Skin epidermis (tissue), 12 donors: Measurements from ENCODE around the gene AQP2.

Experiments used
- H3K27ac ChIP-seq, 21 experiments: fragments of 200-600 bp; sonication (generic) in 11 of 21; one replicate each; pipeline ENCODE4 v1.5.0; 2020; ENCODE audit warnings: mild to moderate bottlenecking in 3 of 21, inconsistent platforms in 2 of 21, moderate library complexity in 2 of 21
- H3K4me3 ChIP-seq, 7 experiments: fragments of 200-600 bp; sonication (generic) in 2 of 7; one replicate each; pipeline ENCODE4 v1.5.0; 2020; ENCODE audit warnings: inconsistent platforms in 2 of 7, mild to moderate bottlenecking in 2 of 7, moderate library complexity in 1 of 7

AQP2 gene

GRCh38 chr12:49964849-49965624 lies 14.5 kb downstream of the AQP2 start:
- Histone ChIP-seq H3K4me3 (no peak overlapping the region), H3K27ac (no peak overlapping the region)

GRCh38 chr12:49965836-49966235 lies 15.3 kb downstream of the AQP2 start:
- Histone ChIP-seq H3K27ac (no peak overlapping the region), H3K4me3 (no peak overlapping the region)

- H3K4me3 ChIP-seq = no peak overlapping the region
- no peak overlapping the region for H3K27ac ChIP-seq
These were observed 16.0 kb downstream of the AQP2 start for GRCh38 chr12:49966511-49967041.

- Histone ChIP-seq H3K4me3 (peak overlapping the region; percentile 6 to 32 (median 12)), H3K27ac (no peak overlapping the region)
These were observed 16.7 kb downstream of the AQP2 start for GRCh38 chr12:49967042-49967776.

- H3K27ac ChIP-seq = no peak overlapping the region
- peak overlapping the region in 6 of 7 experiments; percentile 6 to 32 (median 11) for H3K4me3 ChIP-seq
These were observed 17.3 kb downstream of the AQP2 start for GRCh38 chr12:49967777-49968250.

GRCh38 chr12:49968471-49968870 lies 17.9 kb downstream of the AQP2 start:
- H3K27ac ChIP-seq = no peak overlapping the region
- H3K4me3 ChIP-seq = no peak overlapping the region

GRCh38 chr12:49969027-49969426 lies 18.5 kb downstream of the AQP2 start:
- Histone ChIP-seq H3K27ac (no peak overlapping the region), H3K4me3 (no peak overlapping the region)

GRCh38 chr12:49969651-49970429 lies 19.3 kb downstream of the AQP2 start:
- Histone ChIP-seq H3K4me3 (no peak overlapping the region), H3K27ac (no peak overlapping the region)

- Histone ChIP-seq H3K27ac (no peak overlapping the region), H3K4me3 (no peak overlapping the region)
These were observed 20.1 kb downstream of the AQP2 start for GRCh38 chr12:49970658-49971057.

GRCh38 chr12:49971141-49971540 lies 20.6 kb downstream of the AQP2 start:
- Histone ChIP-seq H3K27ac (no peak overlapping the region), H3K4me3 (no peak overlapping the region)

- no peak overlapping the region for H3K4me3 ChIP-seq
- H3K27ac ChIP-seq = no peak overlapping the region
These were observed 21.6 kb downstream of the AQP2 start for GRCh38 chr12:49972129-49972528.

GRCh38 chr12:49972641-49973360 lies 22.3 kb downstream of the AQP2 start, which contains the start of gene AQP6:
TSS of gene AQP6 (plus strand) at chr12:49972947. CDS start at chr12:49973174, 227 bp downstream.
- no peak within 1 kb of the TSS for H3K4me3 ChIP-seq
- H3K27ac ChIP-seq = no peak within 1 kb of the TSS

GRCh38 chr12:49973361-49973830 lies 22.9 kb downstream of the AQP2 start:
- Histone ChIP-seq H3K27ac (no peak overlapping the region), H3K4me3 (no peak overlapping the region)

- H3K27ac ChIP-seq = no peak overlapping the region
- H3K4me3 ChIP-seq = no peak overlapping the region
These were observed 23.7 kb downstream of the AQP2 start for GRCh38 chr12:49974231-49974675.

GRCh38 chr12:49974677-49975317 lies 24.3 kb downstream of the AQP2 start:
- peak overlapping the region in 1 of 21 experiments; percentile 4 for H3K27ac ChIP-seq
- no peak overlapping the region for H3K4me3 ChIP-seq

GRCh38 chr12:49975318-49975761 lies 24.8 kb downstream of the AQP2 start:
- Histone ChIP-seq H3K27ac (peak overlapping the region in 1 of 21 experiments; percentile 4), H3K4me3 (no peak overlapping the region)

- Histone ChIP-seq H3K4me3 (no peak overlapping the region), H3K27ac (no peak overlapping the region)
These were observed 26.0 kb downstream of the AQP2 start for GRCh38 chr12:49976557-49976956.

GRCh38 chr12:49978125-49978524 lies 27.6 kb downstream of the AQP2 start:
- no peak overlapping the region for H3K4me3 ChIP-seq
- no peak overlapping the region for H3K27ac ChIP-seq
